ENCODE data around the gene MYH9.

Gene MYH9

DNA sequence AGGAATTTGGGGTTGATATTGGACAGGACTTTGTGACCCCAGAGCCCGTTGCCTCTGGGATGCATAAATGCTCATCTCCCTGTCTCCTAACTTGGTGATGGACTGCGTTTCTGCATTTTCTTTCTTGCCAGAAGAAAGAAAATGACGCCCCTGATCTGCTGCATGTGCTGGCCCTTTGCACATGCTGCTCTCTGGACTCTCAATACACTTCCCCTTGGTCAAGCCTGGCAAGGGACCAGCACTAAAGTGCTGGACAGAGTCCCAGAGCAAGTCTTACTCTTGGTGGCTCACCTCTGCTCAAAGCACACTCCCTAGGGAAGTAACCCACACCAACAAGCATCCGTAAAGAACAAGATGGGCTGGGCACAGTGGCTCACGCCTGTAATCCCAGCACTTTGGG, 40.7 kb downstream of the MYH9 start:
- no peak for TF ChIP-seq CTCF (conservative IDR thresholded peaks at IDR 0.05)
- H3K27ac ChIP-seq, result no peak overlapping the region

DNA sequence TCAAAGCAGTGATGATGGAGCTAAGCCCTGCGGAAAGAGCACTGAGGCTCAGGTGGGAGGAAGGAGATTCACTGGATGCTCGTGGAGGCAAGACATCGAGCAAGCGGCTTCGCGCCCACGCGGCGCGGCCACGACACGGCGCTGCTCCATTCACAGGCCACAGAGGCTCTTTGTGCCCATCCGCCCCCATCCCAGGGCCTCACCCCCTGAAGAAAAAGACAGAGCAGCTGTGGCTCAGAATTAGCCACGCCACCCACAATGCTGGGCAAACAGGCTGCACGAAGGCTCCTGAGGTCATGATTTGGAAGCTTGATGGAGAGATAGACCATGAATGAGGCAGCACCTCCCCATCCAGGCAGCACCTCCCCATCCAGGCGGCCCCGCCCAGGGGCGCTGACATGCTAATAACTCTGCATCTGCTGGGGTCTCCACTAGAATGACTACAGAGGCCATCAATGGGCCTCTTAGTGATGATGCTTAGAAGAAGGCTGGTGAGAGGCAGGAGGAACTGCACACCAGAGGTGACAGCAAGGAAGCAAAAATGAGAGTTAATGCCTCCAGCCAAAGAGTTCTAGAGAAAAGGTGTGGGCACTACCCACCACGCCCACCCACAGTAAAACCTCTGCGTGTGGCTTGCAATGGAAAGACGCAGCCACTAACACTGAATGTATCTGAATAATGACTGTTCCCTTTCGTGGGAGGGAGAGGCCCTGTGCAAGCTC, 43.5 kb downstream of the MYH9 start:
- TF ChIP-seq ZFX (IDR thresholded peaks at IDR 0.05), result no peak
- TF ChIP-seq CTCF (conservative IDR thresholded peaks at IDR 0.05), result no peak
- peak overlapping the region; percentile 67 for H3K27ac ChIP-seq

DNA sequence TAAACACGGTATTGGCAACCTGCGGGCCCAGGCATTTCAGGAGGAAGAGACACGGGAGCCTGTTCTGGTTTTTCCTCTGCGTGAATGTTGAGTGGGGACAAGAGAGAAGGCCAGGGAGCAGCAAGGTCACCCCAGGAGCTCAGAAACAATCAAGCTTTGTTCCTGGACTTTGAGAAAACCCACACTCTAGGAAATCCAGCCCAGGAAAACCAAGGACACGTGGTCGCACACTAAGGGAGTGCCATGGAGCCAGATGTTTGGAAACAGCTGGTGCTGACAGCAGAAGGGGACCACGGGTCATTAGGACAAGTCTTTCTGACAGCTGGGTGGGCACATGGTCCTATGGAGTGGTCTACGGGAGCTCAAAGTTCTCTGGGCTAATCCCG, 44.1 kb downstream of the MYH9 start:
- TF ChIP-seq ZFX (IDR thresholded peaks at IDR 0.05), result no peak
- no peak for TF ChIP-seq CTCF (conservative IDR thresholded peaks at IDR 0.05)
- peak overlapping the region; percentile 67 for H3K27ac ChIP-seq

GRCh38 chr22:36343070-36343719, 44.6 kb downstream of the MYH9 start:
- peak overlapping the region; percentile 67 for H3K27ac ChIP-seq
- TF ChIP-seq CTCF (conservative IDR thresholded peaks at IDR 0.05) (no peak), ZFX (IDR thresholded peaks at IDR 0.05) (no peak)

- H3K27ac ChIP-seq, result no peak overlapping the region
- TF ChIP-seq ZFX (IDR thresholded peaks at IDR 0.05) (no peak), CTCF (conservative IDR thresholded peaks at IDR 0.05) (no peak)
Measured at GRCh38 chr22:36341640-36342041, 46.1 kb downstream of the MYH9 start.

DNA sequence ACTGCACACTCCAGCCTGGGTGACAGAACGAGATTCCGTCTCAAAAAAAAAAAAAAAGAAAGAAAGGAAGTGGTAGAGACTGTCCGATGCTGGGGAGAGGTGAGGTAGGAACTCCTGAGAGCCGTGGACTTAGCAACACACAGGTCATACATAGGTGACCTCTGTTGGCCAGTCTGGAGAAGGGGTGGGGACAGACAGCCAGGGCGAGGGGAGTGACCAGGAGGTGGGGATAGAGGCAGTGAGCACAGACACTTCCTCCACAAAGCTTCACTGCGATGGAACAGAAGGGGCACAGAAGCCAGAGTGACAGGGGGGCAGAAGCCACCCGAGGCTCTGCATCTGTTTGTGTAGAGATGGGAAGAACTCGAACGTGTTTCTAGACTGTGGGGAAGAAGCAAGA, 47.1 kb downstream of the MYH9 start:
- no peak overlapping the region for H3K27ac ChIP-seq
- TF ChIP-seq CTCF (conservative IDR thresholded peaks at IDR 0.05) (no peak), ZFX (IDR thresholded peaks at IDR 0.05) (no peak)

DNA sequence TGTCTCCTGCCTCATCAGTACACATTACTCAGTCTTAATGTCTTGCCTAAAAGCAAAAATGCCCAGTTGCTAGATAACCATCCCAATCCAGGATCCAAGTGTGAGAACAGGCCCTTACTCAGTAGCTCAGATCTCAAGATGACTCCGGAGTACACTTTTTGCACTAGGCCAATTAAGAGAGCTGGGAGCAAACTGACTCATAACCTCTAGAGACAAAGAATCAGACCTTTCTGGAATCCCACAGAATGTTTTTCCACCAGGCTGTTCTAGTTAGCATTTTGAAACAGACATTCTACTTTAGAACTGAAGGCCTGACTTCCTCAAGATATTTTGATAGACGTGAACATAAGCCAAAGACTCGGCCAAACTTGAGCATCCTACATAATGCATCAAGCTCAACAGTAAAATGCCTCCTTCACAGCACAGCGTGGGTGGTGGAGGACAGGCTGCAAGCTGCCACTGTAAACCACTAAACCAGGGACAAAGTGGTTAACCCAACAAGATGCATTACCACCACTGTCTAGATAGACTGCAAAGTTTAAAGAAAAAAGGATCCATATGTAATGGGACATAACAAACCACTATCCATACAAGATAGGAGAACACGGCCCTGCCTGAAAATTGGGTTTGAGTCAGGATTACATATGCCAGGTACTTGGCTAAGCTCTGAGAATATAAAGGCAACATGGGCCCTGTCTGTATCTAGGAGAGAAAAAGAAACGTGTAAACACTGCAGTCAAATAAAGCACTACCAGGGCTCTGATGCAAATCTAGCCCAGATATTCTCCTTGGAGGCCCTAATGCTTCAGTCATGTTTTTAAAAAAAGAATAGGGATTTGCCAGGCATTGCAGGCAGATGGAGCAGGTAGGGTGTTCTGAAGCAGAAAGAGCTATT, 48.3 kb downstream of the MYH9 start:
- no peak for TF ChIP-seq CTCF (conservative IDR thresholded peaks at IDR 0.05)
- H3K27ac ChIP-seq, result no peak overlapping the region
